Fibroblast of the aortic adventitia (primary cell): ENCODE results near the gene DDX51. TPM values are rescaled to one million over a fixed set of nuclear protein-coding genes. Genes with fewer than 3 reads are reported as not detected.
"Not testable (repeated sequence)": the region's sequence is repeated elsewhere in the genome, so short reads cannot be mapped to it uniquely, and the experiment has no call there.

Source experiments
- DNase-seq: peaks from one replicate; pipeline ENCODE4 v3.0.0-alpha.2; 2010; ENCODE audit warnings: low read depth
- H3K4me3 ChIP-seq: 2 replicates; pipeline ENCODE4 v1.5.1; 2011; ENCODE audit warnings: low read depth, mild to moderate bottlenecking, control low read depth, low read length, moderate library complexity
- total RNA-seq: library from RNA; depleted of rRNA; stranded (reverse); fragments of >200 nt; gene quantifications from 2 replicates; pipeline ENCODE4 v1.2.3, GENCODE V29; 2012; ENCODE audit warnings: low replicate concordance
- TF ChIP-seq, protein P1 (sequence below): IDR thresholded peaks from 2 replicates; pipeline ENCODE4 v1.5.1; 2011; ENCODE audit warnings: mild to moderate bottlenecking, low read length, control low read depth, inconsistent platforms; ENCODE audit not compliant: insufficient read depth

DDX51 gene
- total RNA-seq, 1 donor = 9.4 TPM

- DNase-seq = no peak
- TF ChIP-seq, protein P1, sequence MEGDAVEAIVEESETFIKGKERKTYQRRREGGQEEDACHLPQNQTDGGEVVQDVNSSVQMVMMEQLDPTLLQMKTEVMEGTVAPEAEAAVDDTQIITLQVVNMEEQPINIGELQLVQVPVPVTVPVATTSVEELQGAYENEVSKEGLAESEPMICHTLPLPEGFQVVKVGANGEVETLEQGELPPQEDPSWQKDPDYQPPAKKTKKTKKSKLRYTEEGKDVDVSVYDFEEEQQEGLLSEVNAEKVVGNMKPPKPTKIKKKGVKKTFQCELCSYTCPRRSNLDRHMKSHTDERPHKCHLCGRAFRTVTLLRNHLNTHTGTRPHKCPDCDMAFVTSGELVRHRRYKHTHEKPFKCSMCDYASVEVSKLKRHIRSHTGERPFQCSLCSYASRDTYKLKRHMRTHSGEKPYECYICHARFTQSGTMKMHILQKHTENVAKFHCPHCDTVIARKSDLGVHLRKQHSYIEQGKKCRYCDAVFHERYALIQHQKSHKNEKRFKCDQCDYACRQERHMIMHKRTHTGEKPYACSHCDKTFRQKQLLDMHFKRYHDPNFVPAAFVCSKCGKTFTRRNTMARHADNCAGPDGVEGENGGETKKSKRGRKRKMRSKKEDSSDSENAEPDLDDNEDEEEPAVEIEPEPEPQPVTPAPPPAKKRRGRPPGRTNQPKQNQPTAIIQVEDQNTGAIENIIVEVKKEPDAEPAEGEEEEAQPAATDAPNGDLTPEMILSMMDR = no peak
- H3K4me3 ChIP-seq = no peak overlapping the region
These were observed 8.3 kb upstream of the DDX51 start for GRCh38 chr12:132152411-132152821.

DNA sequence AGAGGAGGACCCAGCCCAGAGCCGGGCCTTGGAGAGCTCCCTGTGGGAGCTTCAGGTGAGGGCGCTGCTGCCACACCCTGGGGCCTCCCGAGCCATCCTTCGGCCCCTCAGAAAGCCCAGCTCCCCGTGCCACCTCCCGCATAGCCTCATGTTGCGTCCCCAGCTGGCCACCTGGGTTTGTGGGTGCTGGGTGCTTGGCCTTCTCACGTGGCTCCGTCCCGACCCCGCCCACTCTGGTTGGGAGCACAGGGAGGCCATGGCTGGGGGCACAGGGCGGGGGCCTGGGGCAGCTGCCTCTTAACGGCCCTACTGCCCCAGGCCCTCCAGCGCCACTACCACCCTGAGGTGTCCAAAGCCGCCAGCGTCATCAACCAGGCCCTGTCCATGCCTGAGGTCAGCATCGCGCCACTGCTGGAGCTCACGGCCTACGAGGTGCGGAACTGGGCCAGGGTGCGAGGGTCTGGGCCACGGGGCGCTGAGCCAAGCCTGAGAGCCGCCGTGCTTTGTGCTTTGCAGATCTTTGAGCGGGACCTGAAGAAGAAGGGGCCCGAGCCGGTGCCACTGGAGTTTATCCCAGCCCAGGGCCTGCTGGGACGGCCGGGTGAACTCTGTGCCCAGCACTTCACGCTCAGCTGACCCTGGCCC, 7.8 kb upstream of the DDX51 start:
- TF ChIP-seq, protein P1 = no peak
- no peak for DNase-seq
- no peak overlapping the region for H3K4me3 ChIP-seq

DNA sequence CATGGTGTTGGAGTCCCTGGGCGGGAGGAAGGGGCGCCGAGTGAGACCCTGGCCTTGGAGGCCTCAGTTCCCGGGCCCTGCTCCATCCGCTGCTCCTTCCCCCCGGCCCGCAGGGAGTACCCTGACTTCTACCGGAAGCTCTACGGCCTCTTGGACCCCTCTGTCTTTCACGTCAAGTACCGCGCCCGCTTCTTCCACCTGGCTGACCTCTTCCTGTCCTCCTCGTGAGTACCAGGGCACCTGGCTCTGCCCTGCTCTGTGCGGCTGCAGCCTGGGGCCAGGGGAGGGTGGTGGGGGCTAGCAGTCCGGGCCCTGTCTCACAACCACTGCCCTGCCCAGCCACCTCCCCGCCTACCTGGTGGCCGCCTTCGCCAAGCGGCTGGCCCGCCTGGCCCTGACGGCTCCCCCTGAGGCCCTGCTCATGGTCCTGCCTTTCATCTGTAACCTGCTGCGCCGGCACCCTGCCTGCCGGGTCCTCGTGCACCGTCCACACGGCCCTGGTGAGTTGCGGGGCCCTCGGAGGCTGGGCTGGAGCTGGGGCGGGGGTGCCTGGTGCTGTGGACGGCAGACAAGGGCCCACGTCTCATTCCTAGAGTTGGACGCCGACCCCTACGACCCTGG, 7.1 kb upstream of the DDX51 start:
- no peak for DNase-seq
- H3K4me3 ChIP-seq = no peak overlapping the region
- TF ChIP-seq, protein P1 = no peak

DNA sequence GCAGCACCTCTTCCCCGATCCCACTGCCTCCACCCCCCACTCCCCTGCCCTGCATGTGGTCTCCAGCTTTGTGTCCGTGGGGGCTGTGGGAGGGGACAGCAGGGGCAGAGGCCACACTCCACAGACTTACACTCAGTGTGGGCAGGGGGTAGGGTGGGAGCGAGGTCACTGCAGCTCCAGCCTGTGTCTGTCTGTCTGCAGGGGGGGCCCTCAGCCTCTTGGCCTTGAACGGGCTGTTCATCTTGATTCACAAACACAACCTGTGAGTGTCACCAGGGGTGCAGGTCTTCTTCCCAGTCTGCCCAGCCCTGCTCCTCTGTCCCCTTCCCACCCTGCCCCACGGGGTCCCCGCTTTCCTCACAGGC, 6.6 kb upstream of the DDX51 start:
- no peak overlapping the region for H3K4me3 ChIP-seq

GRCh38 chr12:132149526-132149925, 5.4 kb upstream of the DDX51 start:
- not testable (repeated sequence) for H3K4me3 ChIP-seq, DNase-seq

More for the DNA sequence above, 6.6 kb upstream of the DDX51 start:
- no peak for DNase-seq
- TF ChIP-seq, protein P1 = no peak

DNA sequence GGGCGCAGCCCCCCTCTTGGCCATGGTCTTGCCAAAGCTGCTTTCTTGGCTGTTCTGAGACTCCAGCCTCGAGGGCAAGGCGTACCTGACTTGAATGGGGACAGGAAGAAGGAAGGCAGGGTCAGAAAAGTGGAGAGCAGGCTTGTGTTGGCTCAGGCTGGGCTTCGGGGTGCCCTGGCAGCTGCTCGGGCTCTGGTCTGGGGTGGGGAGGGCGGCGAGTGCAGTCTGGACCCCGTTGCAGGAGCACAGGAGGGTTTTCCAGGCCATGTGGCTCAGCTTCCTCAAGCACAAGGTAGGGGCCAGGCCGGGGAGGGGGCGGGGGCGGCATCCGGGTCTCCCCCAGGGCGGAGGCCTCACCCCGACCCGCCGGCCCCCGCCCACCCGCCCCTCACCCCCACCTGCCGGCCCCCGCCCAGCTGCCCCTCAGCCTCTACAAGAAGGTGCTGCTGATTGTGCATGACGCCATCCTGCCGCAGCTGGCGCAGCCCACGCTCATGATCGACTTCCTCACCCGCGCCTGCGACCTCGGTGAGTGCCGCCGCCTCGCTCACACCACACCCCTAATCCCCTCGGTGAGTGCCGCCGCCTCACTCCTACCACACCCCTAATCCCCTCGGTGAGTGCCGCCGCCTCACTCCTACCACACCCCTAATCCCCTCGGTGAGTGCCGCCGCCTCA, 4.4 kb upstream of the DDX51 start:
- no peak for DNase-seq
- H3K4me3 ChIP-seq = no peak overlapping the region
- TF ChIP-seq, protein P1 = no peak

GRCh38 chr12:132147423-132148367, 3.6 kb upstream of the DDX51 start:
- no peak for DNase-seq
- no peak overlapping the region for H3K4me3 ChIP-seq
- TF ChIP-seq, protein P1 = no peak
